Right kidney (tissue), 1 donor: Measurements from ENCODE around the gene MAP4K2.

Source experiments
- DNase-seq: peaks from one replicate; pipeline ENCODE4 v3.0.0-alpha.2; 2016

Gene MAP4K2

DNA sequence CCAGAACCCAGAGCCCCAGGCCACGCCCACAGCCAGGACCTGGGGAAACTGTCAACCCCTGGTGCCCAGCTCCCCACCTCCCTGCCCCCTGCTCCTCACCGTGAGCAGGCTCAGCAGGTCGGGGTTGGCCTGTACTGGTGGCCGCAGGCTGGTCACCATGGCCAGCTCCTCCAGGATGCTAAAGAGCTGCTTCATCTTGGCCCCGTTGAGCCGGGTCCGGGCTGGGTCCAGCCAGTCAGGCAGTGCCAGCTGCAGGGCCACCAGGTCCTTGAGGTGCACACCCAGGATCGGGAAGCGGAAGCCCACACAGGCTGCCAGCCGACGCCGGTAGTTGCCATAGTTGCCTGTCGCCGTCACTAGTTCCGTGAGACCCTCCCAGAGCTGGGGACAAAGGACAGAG is 66.4 kb downstream of the MAP4K2 start:
- DNase-seq = no peak

DNA sequence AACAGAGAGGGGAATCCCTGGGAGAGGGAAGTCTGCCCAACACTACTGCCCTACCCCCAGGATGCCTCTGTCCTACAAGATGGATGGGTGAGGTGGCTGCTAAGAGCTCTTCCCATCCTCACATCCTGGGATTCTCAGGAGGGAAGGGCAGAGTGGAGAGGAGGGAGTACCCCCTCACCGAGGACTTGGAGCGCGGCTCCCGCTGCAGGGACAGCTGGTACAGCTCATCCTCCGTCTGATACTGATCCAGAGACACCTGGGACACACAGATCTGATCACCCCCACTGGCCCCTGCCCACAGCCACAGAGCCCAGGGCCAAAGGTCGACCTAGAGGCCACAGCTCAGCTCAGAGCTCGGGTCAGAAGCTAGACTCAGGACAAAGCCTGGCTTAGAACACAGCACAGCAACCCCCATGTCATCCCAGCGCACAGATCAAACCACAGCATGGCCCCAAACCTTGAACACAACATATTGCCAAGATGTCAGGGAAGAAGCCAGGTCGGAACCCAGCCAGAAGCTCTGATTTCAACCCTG is 67.2 kb downstream of the MAP4K2 start:
- DNase-seq = no peak
